ENCODE data around the gene RBPMS2. TPM values are rescaled to one million over a fixed set of nuclear protein-coding genes. Genes with fewer than 3 reads are reported as not detected.

The RBPMS2 gene
- polyA plus RNA-seq, 1 donor from 2014 or later = not detected

DNA sequence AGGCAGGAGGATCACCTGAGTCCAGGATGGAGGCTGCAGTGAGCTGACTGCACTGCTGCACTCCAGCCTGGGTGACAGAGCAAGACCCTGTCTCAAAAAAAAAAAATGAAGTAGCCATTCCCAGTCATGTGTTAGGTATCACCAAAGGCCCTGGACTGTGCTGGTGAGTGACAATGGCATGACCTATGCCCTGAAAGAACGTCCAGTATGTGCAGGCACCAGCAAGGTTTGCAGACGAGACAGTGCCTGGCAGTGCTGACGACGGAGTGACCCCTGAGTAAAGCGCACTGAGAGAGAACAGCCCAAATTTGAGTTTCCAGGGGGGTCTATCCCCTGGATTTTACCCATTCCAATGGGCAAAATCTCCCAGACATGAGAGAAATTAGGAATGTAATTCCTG, 45.2 kb downstream of the RBPMS2 start:
- H3K9ac ChIP-seq (ENCODE audit: low read length) = no peak overlapping the region
- H3K36me3 ChIP-seq (ENCODE audit: insufficient read depth, low read length) = no peaks in the 10 kb centered on the region
- no peaks in the 10 kb centered on the region for H3K9me3 ChIP-seq (ENCODE audit: low read length)
- no peak overlapping the region for H3K4me3 ChIP-seq (ENCODE audit: low read length)
- H3K9me2 ChIP-seq (ENCODE audit: insufficient read depth, low read length) = no peaks in the 10 kb centered on the region
- H2AFZ ChIP-seq (ENCODE audit: low read depth, low read length) = no peak overlapping the region
- no peak overlapping the region for H3K4me2 ChIP-seq (ENCODE audit: low read length)
- H3K27me3 ChIP-seq (ENCODE audit: insufficient read depth, low read depth, low read length) = no peaks in the 10 kb centered on the region
- H4K20me1 ChIP-seq (ENCODE audit: insufficient read depth) = no peaks in the 10 kb centered on the region
- TF ChIP-seq MXI1 (conservative IDR thresholded peaks at IDR 0.05; ENCODE audit: poor library complexity, severe bottlenecking) (no peak), SMC3 (conservative IDR thresholded peaks at IDR 0.05; ENCODE audit: poor library complexity) (no peak), EP300 (conservative IDR thresholded peaks at IDR 0.05; ENCODE audit: poor library complexity, severe bottlenecking) (no peak), EZH2 (IDR thresholded peaks at IDR 0.05; ENCODE audit: borderline replicate concordance, insufficient read depth, low read length, poor library complexity, severe bottlenecking) (no peak), RAD21 (conservative IDR thresholded peaks at IDR 0.05) (no peak), TAF1 (IDR thresholded peaks at IDR 0.05; ENCODE audit: low read depth) (no peak), POLR2AphosphoS5 (IDR thresholded peaks at IDR 0.05) (no peak)
- TF ChIP-seq, protein P1, sequence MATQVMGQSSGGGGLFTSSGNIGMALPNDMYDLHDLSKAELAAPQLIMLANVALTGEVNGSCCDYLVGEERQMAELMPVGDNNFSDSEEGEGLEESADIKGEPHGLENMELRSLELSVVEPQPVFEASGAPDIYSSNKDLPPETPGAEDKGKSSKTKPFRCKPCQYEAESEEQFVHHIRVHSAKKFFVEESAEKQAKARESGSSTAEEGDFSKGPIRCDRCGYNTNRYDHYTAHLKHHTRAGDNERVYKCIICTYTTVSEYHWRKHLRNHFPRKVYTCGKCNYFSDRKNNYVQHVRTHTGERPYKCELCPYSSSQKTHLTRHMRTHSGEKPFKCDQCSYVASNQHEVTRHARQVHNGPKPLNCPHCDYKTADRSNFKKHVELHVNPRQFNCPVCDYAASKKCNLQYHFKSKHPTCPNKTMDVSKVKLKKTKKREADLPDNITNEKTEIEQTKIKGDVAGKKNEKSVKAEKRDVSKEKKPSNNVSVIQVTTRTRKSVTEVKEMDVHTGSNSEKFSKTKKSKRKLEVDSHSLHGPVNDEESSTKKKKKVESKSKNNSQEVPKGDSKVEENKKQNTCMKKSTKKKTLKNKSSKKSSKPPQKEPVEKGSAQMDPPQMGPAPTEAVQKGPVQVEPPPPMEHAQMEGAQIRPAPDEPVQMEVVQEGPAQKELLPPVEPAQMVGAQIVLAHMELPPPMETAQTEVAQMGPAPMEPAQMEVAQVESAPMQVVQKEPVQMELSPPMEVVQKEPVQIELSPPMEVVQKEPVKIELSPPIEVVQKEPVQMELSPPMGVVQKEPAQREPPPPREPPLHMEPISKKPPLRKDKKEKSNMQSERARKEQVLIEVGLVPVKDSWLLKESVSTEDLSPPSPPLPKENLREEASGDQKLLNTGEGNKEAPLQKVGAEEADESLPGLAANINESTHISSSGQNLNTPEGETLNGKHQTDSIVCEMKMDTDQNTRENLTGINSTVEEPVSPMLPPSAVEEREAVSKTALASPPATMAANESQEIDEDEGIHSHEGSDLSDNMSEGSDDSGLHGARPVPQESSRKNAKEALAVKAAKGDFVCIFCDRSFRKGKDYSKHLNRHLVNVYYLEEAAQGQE (IDR thresholded peaks at IDR 0.05; ENCODE audit: borderline replicate concordance) = no peak
- TF ChIP-seq, protein P2, sequence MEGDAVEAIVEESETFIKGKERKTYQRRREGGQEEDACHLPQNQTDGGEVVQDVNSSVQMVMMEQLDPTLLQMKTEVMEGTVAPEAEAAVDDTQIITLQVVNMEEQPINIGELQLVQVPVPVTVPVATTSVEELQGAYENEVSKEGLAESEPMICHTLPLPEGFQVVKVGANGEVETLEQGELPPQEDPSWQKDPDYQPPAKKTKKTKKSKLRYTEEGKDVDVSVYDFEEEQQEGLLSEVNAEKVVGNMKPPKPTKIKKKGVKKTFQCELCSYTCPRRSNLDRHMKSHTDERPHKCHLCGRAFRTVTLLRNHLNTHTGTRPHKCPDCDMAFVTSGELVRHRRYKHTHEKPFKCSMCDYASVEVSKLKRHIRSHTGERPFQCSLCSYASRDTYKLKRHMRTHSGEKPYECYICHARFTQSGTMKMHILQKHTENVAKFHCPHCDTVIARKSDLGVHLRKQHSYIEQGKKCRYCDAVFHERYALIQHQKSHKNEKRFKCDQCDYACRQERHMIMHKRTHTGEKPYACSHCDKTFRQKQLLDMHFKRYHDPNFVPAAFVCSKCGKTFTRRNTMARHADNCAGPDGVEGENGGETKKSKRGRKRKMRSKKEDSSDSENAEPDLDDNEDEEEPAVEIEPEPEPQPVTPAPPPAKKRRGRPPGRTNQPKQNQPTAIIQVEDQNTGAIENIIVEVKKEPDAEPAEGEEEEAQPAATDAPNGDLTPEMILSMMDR (IDR thresholded peaks at IDR 0.05; ENCODE audit: poor library complexity, severe bottlenecking) = no peak
- H3K79me2 ChIP-seq (replicated peaks; ENCODE audit: insufficient read depth, low read length) = no peaks in the 10 kb centered on the region
- no peaks in the 10 kb centered on the region for H3F3A ChIP-seq (ENCODE audit: insufficient read depth, low read length, poor library complexity, severe bottlenecking)
- no peak overlapping the region for H3K27ac ChIP-seq (ENCODE audit: low read length)

DNA sequence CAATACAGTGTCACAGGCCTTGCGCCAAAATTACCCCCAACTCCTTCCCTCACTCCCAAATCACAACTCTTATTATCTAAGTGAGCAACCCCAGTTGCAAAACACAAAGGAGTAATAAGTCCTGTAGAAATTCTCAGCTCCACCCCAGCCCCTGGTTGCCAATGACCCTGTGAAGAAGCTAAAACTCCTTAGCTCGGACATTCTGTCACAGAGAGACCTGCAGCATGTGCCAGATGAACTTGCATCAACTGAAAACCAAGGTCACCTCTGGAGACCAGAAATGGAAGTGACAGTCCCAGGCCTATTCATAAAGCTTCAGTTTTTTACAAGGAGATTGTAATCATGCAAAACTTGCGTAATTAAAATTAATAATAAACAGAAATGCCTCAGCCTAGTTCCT, 55.2 kb downstream of the RBPMS2 start:
- Histone ChIP-seq H3K4me2 (ENCODE audit: low read length) (no peak overlapping the region), H3K36me3 (ENCODE audit: insufficient read depth, low read length) (no peaks in the 10 kb centered on the region), H3F3A (ENCODE audit: insufficient read depth, low read length, poor library complexity, severe bottlenecking) (no peaks in the 10 kb centered on the region), H3K9me3 (ENCODE audit: low read length) (no peaks in the 10 kb centered on the region), H3K27ac (ENCODE audit: low read length) (no peak overlapping the region), H3K9ac (ENCODE audit: low read length) (no peak overlapping the region), H3K27me3 (ENCODE audit: insufficient read depth, low read depth, low read length) (no peaks in the 10 kb centered on the region), H2AFZ (ENCODE audit: low read depth, low read length) (no peak overlapping the region), H3K9me2 (ENCODE audit: insufficient read depth, low read length) (no peaks in the 10 kb centered on the region), H4K20me1 (ENCODE audit: insufficient read depth) (no peaks in the 10 kb centered on the region), H3K4me3 (ENCODE audit: low read length) (no peak overlapping the region), H3K79me2 (replicated peaks; ENCODE audit: insufficient read depth, low read length) (no peaks in the 10 kb centered on the region)
- TF ChIP-seq TAF1 (IDR thresholded peaks at IDR 0.05; ENCODE audit: low read depth) = no peak
- TF ChIP-seq EZH2 (IDR thresholded peaks at IDR 0.05; ENCODE audit: borderline replicate concordance, insufficient read depth, low read length, poor library complexity, severe bottlenecking) = no peak
- TF ChIP-seq SMC3 (conservative IDR thresholded peaks at IDR 0.05; ENCODE audit: poor library complexity) = no peak
- TF ChIP-seq, protein P1 (IDR thresholded peaks at IDR 0.05; ENCODE audit: borderline replicate concordance) = no peak
